Measurements from ENCODE around the gene SASH1. TPM values are rescaled to one million over a fixed set of nuclear protein-coding genes. Genes with fewer than 3 reads are reported as not detected.

Gene SASH1
- total RNA-seq, 1 experiment from 2014 or later, result 27.4 TPM

DNA sequence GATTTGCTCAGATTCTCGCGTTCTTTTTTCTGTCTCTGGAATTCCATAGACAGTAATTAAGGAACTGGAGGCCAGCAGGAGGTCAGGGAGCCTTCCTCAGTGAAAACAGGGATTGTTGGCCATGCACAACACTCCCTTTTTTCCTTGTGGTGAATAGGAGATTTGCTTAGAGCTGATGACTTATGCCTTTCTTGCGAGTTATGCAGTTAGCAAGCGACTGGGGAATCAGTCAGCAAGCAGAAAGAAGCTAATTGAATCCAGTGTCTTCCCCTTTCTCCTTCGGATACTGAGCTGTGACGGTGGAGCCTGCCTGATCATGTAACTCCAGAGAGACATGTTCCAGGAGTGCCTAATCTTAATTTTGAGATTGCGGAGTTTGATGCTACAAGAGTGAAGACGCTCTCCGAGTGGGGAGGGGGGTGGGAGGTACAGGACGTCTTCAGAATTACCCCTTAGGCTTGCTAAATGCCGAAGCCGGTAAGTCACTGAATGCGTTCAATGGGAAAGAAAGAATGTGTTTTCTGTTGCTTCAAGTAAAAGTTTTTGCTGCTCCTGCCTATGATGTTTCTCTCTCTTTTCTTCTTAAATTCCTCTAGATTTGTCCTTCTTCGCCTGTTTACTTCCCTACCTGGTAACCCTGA is 165.9 kb downstream of the SASH1 start (continued):
- TF ChIP-seq, protein P1, sequence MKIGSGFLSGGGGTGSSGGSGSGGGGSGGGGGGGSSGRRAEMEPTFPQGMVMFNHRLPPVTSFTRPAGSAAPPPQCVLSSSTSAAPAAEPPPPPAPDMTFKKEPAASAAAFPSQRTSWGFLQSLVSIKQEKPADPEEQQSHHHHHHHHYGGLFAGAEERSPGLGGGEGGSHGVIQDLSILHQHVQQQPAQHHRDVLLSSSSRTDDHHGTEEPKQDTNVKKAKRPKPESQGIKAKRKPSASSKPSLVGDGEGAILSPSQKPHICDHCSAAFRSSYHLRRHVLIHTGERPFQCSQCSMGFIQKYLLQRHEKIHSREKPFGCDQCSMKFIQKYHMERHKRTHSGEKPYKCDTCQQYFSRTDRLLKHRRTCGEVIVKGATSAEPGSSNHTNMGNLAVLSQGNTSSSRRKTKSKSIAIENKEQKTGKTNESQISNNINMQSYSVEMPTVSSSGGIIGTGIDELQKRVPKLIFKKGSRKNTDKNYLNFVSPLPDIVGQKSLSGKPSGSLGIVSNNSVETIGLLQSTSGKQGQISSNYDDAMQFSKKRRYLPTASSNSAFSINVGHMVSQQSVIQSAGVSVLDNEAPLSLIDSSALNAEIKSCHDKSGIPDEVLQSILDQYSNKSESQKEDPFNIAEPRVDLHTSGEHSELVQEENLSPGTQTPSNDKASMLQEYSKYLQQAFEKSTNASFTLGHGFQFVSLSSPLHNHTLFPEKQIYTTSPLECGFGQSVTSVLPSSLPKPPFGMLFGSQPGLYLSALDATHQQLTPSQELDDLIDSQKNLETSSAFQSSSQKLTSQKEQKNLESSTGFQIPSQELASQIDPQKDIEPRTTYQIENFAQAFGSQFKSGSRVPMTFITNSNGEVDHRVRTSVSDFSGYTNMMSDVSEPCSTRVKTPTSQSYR (CRISPR knock-in tag; IDR thresholded peaks at IDR 0.05), result no peak
- TF ChIP-seq ZNF263 (CRISPR knock-in tag; IDR thresholded peaks at IDR 0.05; ENCODE audit: low read depth) (no peak), E2F5 (CRISPR knock-in tag; IDR thresholded peaks at IDR 0.05) (no peak), STAT6 (CRISPR knock-in tag; conservative IDR thresholded peaks at IDR 0.05; ENCODE audit: low read depth) (no peak), RORB (CRISPR knock-in tag; IDR thresholded peaks at IDR 0.05) (no peak), ZNF425 (CRISPR knock-in tag; conservative IDR thresholded peaks at IDR 0.05) (no peak), ZNF423 (CRISPR knock-in tag; IDR thresholded peaks at IDR 0.05) (no peak), PRRX2 (CRISPR knock-in tag; IDR thresholded peaks at IDR 0.05) (no peak), JUN (CRISPR knock-in tag; IDR thresholded peaks at IDR 0.05) (no peak), ZNF396 (CRISPR knock-in tag; IDR thresholded peaks at IDR 0.05; ENCODE audit: borderline replicate concordance) (no peak), CTCF (IDR thresholded peaks at IDR 0.05) (no peak)
- TF ChIP-seq, protein P2, sequence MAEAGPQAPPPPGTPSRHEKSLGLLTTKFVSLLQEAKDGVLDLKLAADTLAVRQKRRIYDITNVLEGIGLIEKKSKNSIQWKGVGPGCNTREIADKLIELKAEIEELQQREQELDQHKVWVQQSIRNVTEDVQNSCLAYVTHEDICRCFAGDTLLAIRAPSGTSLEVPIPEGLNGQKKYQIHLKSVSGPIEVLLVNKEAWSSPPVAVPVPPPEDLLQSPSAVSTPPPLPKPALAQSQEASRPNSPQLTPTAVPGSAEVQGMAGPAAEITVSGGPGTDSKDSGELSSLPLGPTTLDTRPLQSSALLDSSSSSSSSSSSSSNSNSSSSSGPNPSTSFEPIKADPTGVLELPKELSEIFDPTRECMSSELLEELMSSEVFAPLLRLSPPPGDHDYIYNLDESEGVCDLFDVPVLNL (CRISPR knock-in tag; IDR thresholded peaks at IDR 0.05; ENCODE audit: borderline replicate concordance, low read depth), result no peak
- TF ChIP-seq, protein P3, sequence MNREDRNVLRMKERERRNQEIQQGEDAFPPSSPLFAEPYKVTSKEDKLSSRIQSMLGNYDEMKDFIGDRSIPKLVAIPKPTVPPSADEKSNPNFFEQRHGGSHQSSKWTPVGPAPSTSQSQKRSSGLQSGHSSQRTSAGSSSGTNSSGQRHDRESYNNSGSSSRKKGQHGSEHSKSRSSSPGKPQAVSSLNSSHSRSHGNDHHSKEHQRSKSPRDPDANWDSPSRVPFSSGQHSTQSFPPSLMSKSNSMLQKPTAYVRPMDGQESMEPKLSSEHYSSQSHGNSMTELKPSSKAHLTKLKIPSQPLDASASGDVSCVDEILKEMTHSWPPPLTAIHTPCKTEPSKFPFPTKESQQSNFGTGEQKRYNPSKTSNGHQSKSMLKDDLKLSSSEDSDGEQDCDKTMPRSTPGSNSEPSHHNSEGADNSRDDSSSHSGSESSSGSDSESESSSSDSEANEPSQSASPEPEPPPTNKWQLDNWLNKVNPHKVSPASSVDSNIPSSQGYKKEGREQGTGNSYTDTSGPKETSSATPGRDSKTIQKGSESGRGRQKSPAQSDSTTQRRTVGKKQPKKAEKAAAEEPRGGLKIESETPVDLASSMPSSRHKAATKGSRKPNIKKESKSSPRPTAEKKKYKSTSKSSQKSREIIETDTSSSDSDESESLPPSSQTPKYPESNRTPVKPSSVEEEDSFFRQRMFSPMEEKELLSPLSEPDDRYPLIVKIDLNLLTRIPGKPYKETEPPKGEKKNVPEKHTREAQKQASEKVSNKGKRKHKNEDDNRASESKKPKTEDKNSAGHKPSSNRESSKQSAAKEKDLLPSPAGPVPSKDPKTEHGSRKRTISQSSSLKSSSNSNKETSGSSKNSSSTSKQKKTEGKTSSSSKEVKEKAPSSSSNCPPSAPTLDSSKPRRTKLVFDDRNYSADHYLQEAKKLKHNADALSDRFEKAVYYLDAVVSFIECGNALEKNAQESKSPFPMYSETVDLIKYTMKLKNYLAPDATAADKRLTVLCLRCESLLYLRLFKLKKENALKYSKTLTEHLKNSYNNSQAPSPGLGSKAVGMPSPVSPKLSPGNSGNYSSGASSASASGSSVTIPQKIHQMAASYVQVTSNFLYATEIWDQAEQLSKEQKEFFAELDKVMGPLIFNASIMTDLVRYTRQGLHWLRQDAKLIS (CRISPR knock-in tag; IDR thresholded peaks at IDR 0.05; ENCODE audit: borderline replicate concordance), result no peak

Measured in WTC11 (cell line).